HepG2 (cell line): Measurements from ENCODE around the gene HDDC3. TPM values are rescaled to one million over a fixed set of nuclear protein-coding genes. Genes with fewer than 3 reads are reported as not detected.

Experiments used
- AFF4 ChIP-seq: sonication (generic); formaldehyde crosslinking; IDR thresholded peaks from 2 replicates; pipeline ENCODE4 v1.4.0; 2020; ENCODE audit warnings: missing genetic modification reagents
- AGO2 ChIP-seq: fragments of 200-400 bp; formaldehyde crosslinking; optimal IDR thresholded peaks from 2 replicates; pipeline ENCODE3; 2017; ENCODE audit warnings: mild to moderate bottlenecking, low read depth, low read length, moderate library complexity
- ETV5 ChIP-seq: IDR thresholded peaks from 2 replicates; pipeline ENCODE4 v1.6.1; 2018; ENCODE audit warnings: missing biosample characterization, missing genetic modification reagents, inconsistent platforms, borderline replicate concordance
- IRF2 ChIP-seq: IDR thresholded peaks from 2 replicates; pipeline ENCODE4 v1.6.1; 2018; ENCODE audit warnings: missing genetic modification reagents, missing compliant biosample characterization
- MZF1 ChIP-seq: sonication (generic); formaldehyde crosslinking; IDR thresholded peaks from 2 replicates; pipeline ENCODE4 v1.8.1; 2023; ENCODE audit warnings: mild to moderate bottlenecking, missing genetic modification reagents, borderline replicate concordance
- POLR2AphosphoS5 ChIP-seq: IDR thresholded peaks from 2 replicates; pipeline ENCODE4 v1.6.1; 2012; ENCODE audit warnings: low read depth, low read length
- POLR2G ChIP-seq: fragments of 200-400 bp; formaldehyde crosslinking; IDR thresholded peaks from 2 replicates; pipeline ENCODE4 v1.6.1; 2018; ENCODE audit warnings: mild to moderate bottlenecking, low read depth, low read length, moderate library complexity
- RNF2 ChIP-seq: fragments of 450-650 bp; conservative IDR thresholded peaks from 2 replicates; pipeline ENCODE4 v1.6.1; 2016; ENCODE audit warnings: low read depth
- SRY ChIP-seq: sonication (generic); formaldehyde crosslinking; IDR thresholded peaks from 2 replicates; pipeline ENCODE4 v1.8.0; 2022; ENCODE audit warnings: mild to moderate bottlenecking, missing genetic modification reagents
- TEAD2 ChIP-seq: sonication (generic); formaldehyde crosslinking; IDR thresholded peaks from 2 replicates; pipeline ENCODE4 v1.9.0; 2021; ENCODE audit warnings: missing genetic modification reagents
- ZHX1 ChIP-seq: sonication (generic); formaldehyde crosslinking; IDR thresholded peaks from 2 replicates; pipeline ENCODE4 v1.8.1; 2022; ENCODE audit warnings: low read depth, mild to moderate bottlenecking, missing genetic modification reagents
- ZNF253 ChIP-seq: sonication (generic); formaldehyde crosslinking; IDR thresholded peaks from 2 replicates; pipeline ENCODE4 v1.8.0; 2022; ENCODE audit warnings: mild to moderate bottlenecking, missing genetic modification reagents, borderline replicate concordance
- ZNF407 ChIP-seq: sonication (generic); formaldehyde crosslinking; IDR thresholded peaks from one replicate; pipeline ENCODE4 v1.5.1; 2020; ENCODE audit warnings: mild to moderate bottlenecking, missing genetic modification reagents; ENCODE audit errors: not compliant biosample characterization
- ZNF709 ChIP-seq: sonication (generic); formaldehyde crosslinking; IDR thresholded peaks from 2 replicates; pipeline ENCODE4 v1.5.0; 2020; ENCODE audit warnings: mild to moderate bottlenecking, missing genetic modification reagents
- polyA plus RNA-seq, 8 experiments: library from polyadenylated mRNA; depleted of rRNA in 3 of 8; stranded (reverse) in 7 of 8; unstranded in 1 of 8; fragments of >200 nt; fragmentation: Illumina TruSeq in 4 of 8; extraction: Trizol in 4 of 8; gene quantifications; 2 replicates each; pipeline versions ENCODE4 v1.2.1 to v1.2.3, GENCODE V29; 2011 to 2016; ENCODE audit warnings: low read depth in 4 of 8, missing spikeins in 1 of 8, mixed read lengths in 1 of 8; ENCODE audit not compliant: insufficient read depth in 1 of 8
- total RNA-seq, 5 experiments: library from RNA; depleted of rRNA; stranded (reverse); fragments of >200 nt; fragmentation: Illumina TruSeq; extraction: Trizol; gene quantifications; 2 replicates each; pipeline ENCODE4 v1.2.3, GENCODE V29; 2016; ENCODE audit warnings: low read depth in 1 of 5

HDDC3 gene
- total and polyA plus RNA-seq, 2 of the 13 experiments (the other 11 are each of a cell fraction or from before 2014, with no cell fraction given): 18.7 to 28.3 TPM

- 0 out of 2 replicates have a peak, but pooled peaks have one; percentile 51 for TF ChIP-seq ZHX1
- TF ChIP-seq ZNF253 (CRISPR knock-in tag): no peak
- TF ChIP-seq POLR2AphosphoS5: peak; percentile 43; the same call in 1 of the 2 replicates
- TF ChIP-seq RNF2: no peak
- TF ChIP-seq POLR2G: peak; percentile 71
- peak; percentile 27; the same call in 1 of the 2 replicates for TF ChIP-seq ZNF709 (CRISPR knock-in tag)
- TF ChIP-seq IRF2: no peak
- TF ChIP-seq ZNF407: no peak
- peak; percentile 35; the same call in 1 of the 2 replicates for TF ChIP-seq SRY (CRISPR knock-in tag)
- TF ChIP-seq ETV5 (CRISPR knock-in tag): no peak; the same call in 1 of the 2 replicates
- no peak for TF ChIP-seq TEAD2 (CRISPR knock-in tag)
- TF ChIP-seq MZF1 (CRISPR knock-in tag): no peak
- no peak for TF ChIP-seq AFF4 (CRISPR knock-in tag)
- peak; percentile 61 for TF ChIP-seq AGO2
These were observed 2.8 kb upstream of the HDDC3 start, which contains the start of gene UNC45A (continued) for GRCh38 chr15:90934949-90935751.
